MM.1S (cell line): ENCODE data around the gene ROBO2.

Experiments used
- DNase-seq: peaks from one replicate; pipeline ENCODE4 v3.0.0-alpha.2; 2015
- H2AFZ ChIP-seq: fragments of 300-600 bp; sonication (generic); 2 replicates; pipeline ENCODE4 v1.6.0; 2016; ENCODE audit warnings: antibody characterized with exemption, low read length
- H3F3A ChIP-seq: fragments of 300-600 bp; sonication (generic); 2 replicates; pipeline ENCODE4 v1.6.1; 2016; ENCODE audit warnings: mild to moderate bottlenecking, antibody characterized with exemption, low read length, moderate library complexity, mixed read lengths; ENCODE audit not compliant: insufficient read depth
- H3K27ac ChIP-seq: fragments of 300-600 bp; sonication (generic); 2 replicates; pipeline ENCODE4 v1.5.1; 2016; ENCODE audit warnings: mild to moderate bottlenecking, low read length
- H3K27me3 ChIP-seq: fragments of 300-600 bp; sonication (generic); replicated peaks from 2 replicates; pipeline ENCODE4 v1.6.0; 2016; ENCODE audit warnings: low read length; ENCODE audit not compliant: insufficient read depth
- H3K36me3 ChIP-seq: fragments of 300-600 bp; sonication (generic); replicated peaks from 2 replicates; pipeline ENCODE4 v1.6.1; 2016; ENCODE audit warnings: mild to moderate bottlenecking, low read length, mixed read lengths; ENCODE audit not compliant: insufficient read depth
- H3K4me1 ChIP-seq: fragments of 300-600 bp; sonication (generic); 2 replicates; pipeline ENCODE4 v1.6.1; 2016; ENCODE audit warnings: low read length, mixed read lengths
- H3K4me2 ChIP-seq: fragments of 300-600 bp; sonication (generic); 2 replicates; pipeline ENCODE4 v1.6.0; 2016; ENCODE audit warnings: low read depth, low read length
- H3K4me3 ChIP-seq: fragments of 300-600 bp; sonication (generic); 2 replicates; pipeline ENCODE4 v1.5.1; 2016; ENCODE audit warnings: low read length, mixed read lengths
- H3K79me2 ChIP-seq: fragments of 300-600 bp; sonication (generic); 2 replicates; pipeline ENCODE4 v1.6.1; 2016; ENCODE audit warnings: mixed run types, low read length, mixed read lengths
- H3K9ac ChIP-seq: fragments of 300-600 bp; sonication (generic); 2 replicates; pipeline ENCODE4 v1.6.1; 2016; ENCODE audit warnings: low read length, mixed read lengths
- H3K9me2 ChIP-seq: fragments of 300-600 bp; sonication (generic); replicated peaks from 2 replicates; pipeline ENCODE4 v1.6.1; 2016; ENCODE audit warnings: mild to moderate bottlenecking, low read length, mixed read lengths; ENCODE audit not compliant: insufficient read depth
- H3K9me3 ChIP-seq: fragments of 300-600 bp; sonication (generic); replicated peaks from 2 replicates; pipeline ENCODE4 v1.6.1; 2016; ENCODE audit warnings: mild to moderate bottlenecking, low read length, mixed read lengths; ENCODE audit not compliant: insufficient read depth
- H4K20me1 ChIP-seq: fragments of 300-600 bp; sonication (generic); 2 replicates; pipeline ENCODE4 v1.6.1; 2016; ENCODE audit warnings: mild to moderate bottlenecking, low read length, moderate library complexity, mixed read lengths; ENCODE audit not compliant: insufficient read depth
- EZH2 ChIP-seq: fragments of 300-600 bp; sonication (generic); optimal IDR thresholded peaks from 2 replicates; pipeline ENCODE3; 2017; ENCODE audit warnings: low read depth, mild to moderate bottlenecking, antibody characterized with exemption, low read length, mixed read lengths
- EZH2phosphoT487 ChIP-seq: fragments of 300-600 bp; sonication (generic); IDR thresholded peaks from 2 replicates; pipeline ENCODE4 v1.6.1; 2018; ENCODE audit warnings: antibody characterized with exemption, low read length
- TF ChIP-seq, protein P1 (sequence below): fragments of 300-600 bp; sonication (generic); IDR thresholded peaks from 2 replicates; pipeline ENCODE4 v1.5.1; 2016; ENCODE audit warnings: antibody characterized with exemption, low read length, mixed read lengths

Gene ROBO2

DNA sequence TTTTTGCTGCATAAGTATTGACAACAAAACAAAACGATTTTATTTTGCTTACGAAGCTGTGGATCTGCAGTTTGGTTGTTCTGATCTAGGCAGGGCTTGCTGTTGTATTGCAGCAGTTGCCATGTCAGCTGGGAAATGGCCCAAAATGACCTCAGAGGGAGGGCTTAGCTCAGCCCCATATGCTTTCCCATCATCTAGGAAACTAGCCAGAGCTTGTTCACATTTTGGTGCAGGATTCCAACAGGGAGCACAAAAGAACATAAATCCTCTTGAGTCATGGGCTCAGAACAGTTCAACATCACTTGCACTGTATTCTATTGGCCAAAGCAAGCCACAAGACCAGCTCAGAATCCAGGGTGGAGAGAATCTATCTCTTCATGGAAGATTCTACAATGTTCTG is 42.2 kb upstream of the ROBO2 start:
- TF ChIP-seq, protein P1, sequence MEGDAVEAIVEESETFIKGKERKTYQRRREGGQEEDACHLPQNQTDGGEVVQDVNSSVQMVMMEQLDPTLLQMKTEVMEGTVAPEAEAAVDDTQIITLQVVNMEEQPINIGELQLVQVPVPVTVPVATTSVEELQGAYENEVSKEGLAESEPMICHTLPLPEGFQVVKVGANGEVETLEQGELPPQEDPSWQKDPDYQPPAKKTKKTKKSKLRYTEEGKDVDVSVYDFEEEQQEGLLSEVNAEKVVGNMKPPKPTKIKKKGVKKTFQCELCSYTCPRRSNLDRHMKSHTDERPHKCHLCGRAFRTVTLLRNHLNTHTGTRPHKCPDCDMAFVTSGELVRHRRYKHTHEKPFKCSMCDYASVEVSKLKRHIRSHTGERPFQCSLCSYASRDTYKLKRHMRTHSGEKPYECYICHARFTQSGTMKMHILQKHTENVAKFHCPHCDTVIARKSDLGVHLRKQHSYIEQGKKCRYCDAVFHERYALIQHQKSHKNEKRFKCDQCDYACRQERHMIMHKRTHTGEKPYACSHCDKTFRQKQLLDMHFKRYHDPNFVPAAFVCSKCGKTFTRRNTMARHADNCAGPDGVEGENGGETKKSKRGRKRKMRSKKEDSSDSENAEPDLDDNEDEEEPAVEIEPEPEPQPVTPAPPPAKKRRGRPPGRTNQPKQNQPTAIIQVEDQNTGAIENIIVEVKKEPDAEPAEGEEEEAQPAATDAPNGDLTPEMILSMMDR, result no peak
- TF ChIP-seq EZH2, result no peak
- TF ChIP-seq EZH2phosphoT487, result no peak
- Histone ChIP-seq H3K9me3 (no peaks in the 10 kb centered on the region), H3K36me3 (no peaks in the 10 kb centered on the region), H3K27ac (no peak overlapping the region), H4K20me1 (no peaks in the 10 kb centered on the region), H3K9me2 (no peaks in the 10 kb centered on the region), H3K4me3 (no peak overlapping the region), H3K4me1 (no peaks in the 10 kb centered on the region), H3K27me3 (no peaks in the 10 kb centered on the region), H2AFZ (no peak overlapping the region), H3K4me2 (no peak overlapping the region), H3F3A (no peaks in the 10 kb centered on the region), H3K9ac (no peak overlapping the region), H3K79me2 (no peaks in the 10 kb centered on the region)
- no peak for DNase-seq

DNA sequence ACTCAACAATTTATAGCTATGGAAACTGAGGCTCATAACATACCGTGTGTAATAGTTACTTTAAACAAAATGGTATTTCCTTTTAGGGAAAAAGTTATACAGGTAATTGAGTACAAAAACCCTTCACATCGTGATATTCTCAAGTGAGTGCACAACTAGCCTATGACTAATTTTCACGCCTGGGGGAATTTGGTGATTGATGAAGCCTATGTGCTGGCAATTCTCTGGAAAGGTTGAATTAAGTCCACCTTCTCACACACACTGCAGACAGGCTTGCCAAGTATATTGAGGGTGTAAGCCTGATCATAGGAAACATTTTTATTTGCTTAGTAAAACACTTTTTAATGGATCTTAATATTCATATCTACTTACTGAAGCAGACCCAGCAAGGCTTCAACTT is 41.3 kb upstream of the ROBO2 start:
- Histone ChIP-seq H3K79me2 (no peaks in the 10 kb centered on the region), H3K27ac (no peak overlapping the region), H3K4me3 (no peak overlapping the region), H3K4me1 (no peaks in the 10 kb centered on the region), H3K9me3 (no peaks in the 10 kb centered on the region), H3K9ac (no peak overlapping the region), H3F3A (no peaks in the 10 kb centered on the region), H2AFZ (no peak overlapping the region), H4K20me1 (no peaks in the 10 kb centered on the region), H3K9me2 (no peaks in the 10 kb centered on the region), H3K27me3 (no peaks in the 10 kb centered on the region), H3K4me2 (no peak overlapping the region), H3K36me3 (no peaks in the 10 kb centered on the region)
- no peak for TF ChIP-seq EZH2
- TF ChIP-seq EZH2phosphoT487, result no peak
- TF ChIP-seq, protein P1, result no peak
- DNase-seq, result no peak

DNA sequence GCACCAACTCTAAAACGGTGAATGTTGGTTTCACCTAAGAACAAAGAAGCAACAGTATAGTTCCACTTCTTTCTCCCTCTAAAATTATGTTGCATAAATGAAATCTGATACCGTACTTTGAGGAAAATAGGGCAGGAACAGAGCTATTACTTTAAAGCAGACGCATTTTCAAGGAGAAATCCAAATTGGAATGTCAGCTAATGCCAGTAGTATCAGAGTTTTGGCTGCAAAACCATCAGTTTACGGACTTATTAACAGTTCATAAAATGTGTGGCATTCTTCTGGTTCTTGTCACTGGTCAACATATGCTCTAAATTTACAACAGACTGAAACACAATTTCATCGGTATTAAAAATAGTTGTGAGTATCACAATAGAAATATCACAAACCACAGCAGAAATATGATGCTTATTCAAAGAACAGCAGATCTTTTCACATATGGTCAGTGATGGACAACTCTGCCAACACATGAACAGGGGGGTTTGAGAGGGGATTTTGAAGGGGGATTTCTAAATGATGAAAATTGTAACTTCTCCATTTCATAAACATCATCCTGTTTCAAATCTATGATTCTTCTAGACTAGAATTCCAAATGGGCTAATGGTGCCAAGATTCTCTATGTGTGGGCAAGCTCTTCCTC is 38.7 kb upstream of the ROBO2 start:
- Histone ChIP-seq H3K36me3 (no peaks in the 10 kb centered on the region), H3K4me2 (no peak overlapping the region), H2AFZ (no peak overlapping the region), H3K27ac (no peak overlapping the region), H3K79me2 (no peaks in the 10 kb centered on the region), H3K9ac (no peak overlapping the region), H3F3A (no peaks in the 10 kb centered on the region), H4K20me1 (no peaks in the 10 kb centered on the region), H3K9me3 (no peaks in the 10 kb centered on the region), H3K4me1 (no peaks in the 10 kb centered on the region), H3K27me3 (no peaks in the 10 kb centered on the region), H3K4me3 (no peak overlapping the region), H3K9me2 (no peaks in the 10 kb centered on the region)
- TF ChIP-seq, protein P1, result no peak
- TF ChIP-seq EZH2, result no peak
- no peak for TF ChIP-seq EZH2phosphoT487
- DNase-seq, result no peak
